Rectal smooth muscle tissue (tissue), 1 donor: Measurements from ENCODE around the gene SHE.

Experiments used
- H3K27ac ChIP-seq: one replicate; pipeline ENCODE4 v1.7.0; 2013; ENCODE audit warnings: low read depth, low read length, inconsistent platforms
- H3K27me3 ChIP-seq: one replicate; pipeline ENCODE4 v1.7.0; 2013; ENCODE audit warnings: low read length; ENCODE audit not compliant: control insufficient read depth, insufficient read depth
- H3K36me3 ChIP-seq: one replicate; pipeline ENCODE4 v1.7.0; 2013; ENCODE audit warnings: low read length; ENCODE audit not compliant: control insufficient read depth, insufficient read depth
- H3K4me1 ChIP-seq: one replicate; pipeline ENCODE4 v1.7.0; 2013; ENCODE audit warnings: low read length; ENCODE audit not compliant: control insufficient read depth, insufficient read depth
- H3K4me3 ChIP-seq: one replicate; pipeline ENCODE4 v1.7.0; 2013; ENCODE audit warnings: low read length
- H3K9ac ChIP-seq: one replicate; pipeline ENCODE4 v1.7.0; 2013; ENCODE audit warnings: low read length

SHE gene

DNA sequence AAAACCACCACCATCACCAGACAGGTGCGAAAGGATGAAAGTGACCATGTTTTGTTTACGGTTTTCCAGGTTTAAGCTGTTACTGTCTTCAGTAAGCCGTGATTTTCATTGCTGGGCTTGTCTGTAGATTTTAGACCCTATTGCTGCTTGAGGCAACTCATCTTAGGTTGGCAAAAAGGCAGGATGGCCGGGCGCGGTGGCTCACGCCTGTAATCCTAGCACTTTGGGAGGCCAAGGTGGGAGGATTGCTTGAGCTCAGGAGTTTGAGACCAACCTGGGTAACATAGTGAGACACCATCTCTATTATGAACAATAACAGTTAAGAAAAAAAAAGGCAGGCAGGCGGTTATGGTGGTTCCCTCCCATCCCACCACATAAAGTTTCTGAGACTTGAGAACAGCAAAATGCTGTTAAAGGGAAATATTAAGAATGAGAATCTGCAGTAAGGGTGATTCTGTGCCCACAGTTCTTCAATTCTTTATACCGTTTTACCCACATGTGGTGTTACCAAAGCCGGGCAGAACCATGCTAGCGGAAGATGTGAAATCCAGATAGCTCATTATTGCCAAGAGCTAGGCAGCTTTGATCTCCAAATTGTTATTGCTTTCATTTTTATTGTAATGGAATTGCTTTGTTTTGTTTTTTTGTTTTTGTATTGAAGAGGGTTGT, 34.6 kb downstream of the SHE start:
- no peak overlapping the region for H3K9ac ChIP-seq
- H3K4me1 ChIP-seq = no peaks in the 10 kb centered on the region
- peaks cover 13% of the 10 kb centered on the region for H3K36me3 ChIP-seq
- no peak overlapping the region for H3K4me3 ChIP-seq
- no peaks in the 10 kb centered on the region for H3K27me3 ChIP-seq
- no peak overlapping the region for H3K27ac ChIP-seq

DNA sequence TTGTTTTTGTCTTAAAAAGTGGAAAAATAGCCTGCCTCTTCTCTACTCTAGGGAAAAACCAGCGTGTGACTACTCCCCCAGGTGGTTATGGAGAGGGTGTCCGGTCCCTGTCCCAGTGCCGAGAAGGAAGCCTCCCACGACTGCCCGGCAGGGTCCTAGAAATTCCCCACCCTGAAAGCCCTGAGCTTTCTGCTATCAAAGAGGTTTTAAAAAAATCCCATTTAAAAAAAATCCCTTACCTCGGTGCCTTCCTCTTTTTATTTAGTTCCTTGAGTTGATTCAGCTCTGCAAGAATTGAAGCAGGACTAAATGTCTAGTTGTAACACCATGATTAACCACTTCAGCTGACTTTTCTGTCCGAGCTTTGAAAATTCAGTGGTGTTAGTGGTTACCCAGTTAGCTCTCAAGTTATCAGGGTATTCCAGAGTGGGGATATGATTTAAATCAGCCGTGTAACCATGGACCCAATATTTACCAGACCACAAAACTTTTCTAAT, 35.2 kb downstream of the SHE start:
- Histone ChIP-seq H3K9ac (no peak overlapping the region), H3K27me3 (no peaks in the 10 kb centered on the region), H3K4me3 (no peak overlapping the region), H3K36me3 (peaks cover 13% of the 10 kb centered on the region), H3K4me1 (no peaks in the 10 kb centered on the region), H3K27ac (no peak overlapping the region)

GRCh38 chr1:154466206-154466605, 36.0 kb downstream of the SHE start:
- Histone ChIP-seq H3K4me1 (no peaks in the 10 kb centered on the region), H3K4me3 (no peak overlapping the region), H3K9ac (no peak overlapping the region), H3K27ac (no peak overlapping the region), H3K36me3 (peaks cover 13% of the 10 kb centered on the region), H3K27me3 (no peaks in the 10 kb centered on the region)

- Histone ChIP-seq H3K36me3 (peaks cover 13% of the 10 kb centered on the region), H3K4me1 (no peaks in the 10 kb centered on the region), H3K4me3 (no peak overlapping the region), H3K27me3 (no peaks in the 10 kb centered on the region), H3K27ac (no peak overlapping the region), H3K9ac (no peak overlapping the region)
These were observed 36.5 kb downstream of the SHE start for GRCh38 chr1:154465621-154466195.

DNA sequence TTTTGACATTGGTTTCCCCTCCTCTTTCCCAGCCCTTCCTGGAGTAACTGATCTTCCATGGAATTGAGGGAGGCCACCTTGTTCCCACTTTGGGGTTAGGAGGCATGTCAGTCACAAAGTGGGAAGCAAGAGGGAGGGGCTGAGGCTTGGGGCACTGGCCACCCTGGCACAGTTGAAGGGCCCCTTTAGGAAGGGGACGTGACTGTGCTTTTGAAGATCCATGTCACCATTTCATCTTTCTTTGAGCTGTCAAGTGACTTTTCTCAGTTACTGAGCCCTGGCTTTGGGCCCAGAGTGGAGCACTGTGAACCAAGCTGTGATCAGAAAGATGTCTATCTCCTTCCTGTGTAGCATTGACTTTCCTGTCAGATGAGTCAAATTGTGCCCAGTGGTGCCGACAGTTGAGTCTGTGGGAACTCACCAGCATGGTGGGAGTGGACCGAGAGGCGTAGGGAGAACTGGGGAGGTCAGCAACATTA, 38.7 kb downstream of the SHE start:
- Histone ChIP-seq H3K4me3 (no peak overlapping the region), H3K4me1 (no peaks in the 10 kb centered on the region), H3K27ac (no peak overlapping the region), H3K36me3 (peaks cover 16% of the 10 kb centered on the region), H3K27me3 (no peaks in the 10 kb centered on the region), H3K9ac (no peak overlapping the region)

- Histone ChIP-seq H3K4me1 (no peaks in the 10 kb centered on the region), H3K36me3 (peaks cover 20% of the 10 kb centered on the region), H3K27ac (no peak overlapping the region), H3K4me3 (no peak overlapping the region), H3K9ac (no peak overlapping the region), H3K27me3 (no peaks in the 10 kb centered on the region)
These were observed 41.4 kb downstream of the SHE start for GRCh38 chr1:154460695-154461260.

DNA sequence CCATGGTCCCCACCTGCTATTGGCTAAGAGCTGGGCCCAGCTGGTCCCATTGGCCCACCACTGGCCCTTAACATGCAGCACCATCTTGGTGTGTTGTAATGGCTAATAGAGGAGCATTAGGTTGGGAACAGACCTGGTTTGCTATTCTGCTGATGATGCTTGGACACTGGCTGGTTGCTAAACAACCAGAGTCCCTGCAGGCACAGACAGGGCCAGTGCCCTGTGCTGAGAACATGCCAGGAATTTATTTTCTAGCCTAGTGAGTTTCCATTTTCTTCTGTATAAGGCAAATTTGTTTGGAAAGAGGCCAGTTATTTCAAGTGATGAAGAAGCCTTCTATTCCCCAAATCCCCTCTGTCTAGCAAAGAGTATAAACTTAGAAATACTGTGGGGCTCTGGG, 43.1 kb downstream of the SHE start:
- peaks cover 18% of the 10 kb centered on the region for H3K36me3 ChIP-seq
- H3K4me1 ChIP-seq = no peaks in the 10 kb centered on the region
- H3K27me3 ChIP-seq = no peaks in the 10 kb centered on the region
- no peak overlapping the region for H3K27ac ChIP-seq
- no peak overlapping the region for H3K9ac ChIP-seq
- H3K4me3 ChIP-seq = no peak overlapping the region

DNA sequence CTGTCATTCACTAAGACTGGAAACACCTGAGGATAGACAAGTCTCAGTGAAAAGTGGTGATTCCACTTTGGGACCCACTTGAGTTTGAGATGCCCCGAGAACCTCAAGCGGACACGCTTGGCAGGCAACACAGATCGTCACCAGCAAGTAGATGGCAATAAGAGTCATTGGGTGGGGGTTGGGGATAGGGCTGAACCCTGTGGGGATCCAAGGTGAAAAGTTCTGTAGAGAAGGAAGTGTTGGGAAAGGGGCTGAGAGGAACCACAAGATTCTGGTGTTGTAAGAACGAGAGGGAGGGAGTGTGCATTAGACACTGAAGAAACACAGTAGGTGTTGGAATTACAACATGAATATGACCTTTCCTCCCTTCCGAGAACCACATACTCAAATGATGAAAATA, 45.6 kb downstream of the SHE start:
- Histone ChIP-seq H3K27ac (no peak overlapping the region), H3K36me3 (peaks cover 13% of the 10 kb centered on the region), H3K27me3 (no peaks in the 10 kb centered on the region)

GRCh38 chr1:154454386-154455120, 47.7 kb downstream of the SHE start:
- Histone ChIP-seq H3K9ac (no peak overlapping the region), H3K36me3 (peaks cover 20% of the 10 kb centered on the region), H3K27ac (no peak overlapping the region), H3K4me1 (no peaks in the 10 kb centered on the region), H3K27me3 (no peaks in the 10 kb centered on the region), H3K4me3 (no peak overlapping the region)

More for the DNA sequence above, 45.6 kb downstream of the SHE start:
- Histone ChIP-seq H3K4me1 (no peaks in the 10 kb centered on the region), H3K4me3 (no peak overlapping the region), H3K9ac (no peak overlapping the region)

GRCh38 chr1:154453574-154454352, 48.4 kb downstream of the SHE start:
- Histone ChIP-seq H3K4me1 (no peaks in the 10 kb centered on the region), H3K4me3 (no peak overlapping the region), H3K36me3 (peaks cover 19% of the 10 kb centered on the region), H3K27me3 (no peaks in the 10 kb centered on the region), H3K27ac (no peak overlapping the region), H3K9ac (no peak overlapping the region)

GRCh38 chr1:154453161-154453560, 49.1 kb downstream of the SHE start:
- no peaks in the 10 kb centered on the region for H3K27me3 ChIP-seq
- no peak overlapping the region for H3K9ac ChIP-seq
- no peaks in the 10 kb centered on the region for H3K4me1 ChIP-seq
- H3K4me3 ChIP-seq = no peak overlapping the region
- peaks cover 19% of the 10 kb centered on the region for H3K36me3 ChIP-seq
- no peak overlapping the region for H3K27ac ChIP-seq

DNA sequence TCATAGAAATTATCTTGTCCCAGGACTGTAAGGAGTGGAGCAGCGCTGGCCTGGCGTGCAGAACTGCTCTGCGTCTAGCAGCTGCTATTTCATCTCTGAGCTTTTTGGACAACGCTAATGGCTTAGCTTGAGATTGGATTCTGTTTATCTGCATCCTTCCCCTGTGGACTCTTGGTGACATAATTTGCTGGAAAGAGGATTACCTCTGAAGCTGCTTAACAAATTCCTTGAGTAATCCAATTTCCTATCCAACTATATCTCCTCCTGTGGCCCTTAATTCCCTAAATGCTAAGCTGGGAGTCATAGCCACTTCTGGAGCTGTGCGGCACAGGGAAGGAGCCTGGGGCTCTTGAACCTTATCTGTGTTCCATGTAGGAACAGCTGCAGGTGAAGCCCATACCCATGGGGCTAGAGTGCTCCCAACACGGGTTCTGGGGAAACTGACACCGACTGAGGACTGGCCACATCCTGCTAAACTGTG, 53.8 kb downstream of the SHE start:
- Histone ChIP-seq H3K4me3 (no peak overlapping the region), H3K36me3 (peaks cover 20% of the 10 kb centered on the region), H3K27ac (no peak overlapping the region), H3K4me1 (peaks cover 2% of the 10 kb centered on the region), H3K27me3 (no peaks in the 10 kb centered on the region), H3K9ac (no peak overlapping the region)
